Activated T-cell treated with anti-CD3 and anti-CD28 coated beads, Interleukin-2, amount 50 U/mL, for 72 hours (primary cell): ENCODE results near the gene CNTNAP2. TPM values are rescaled to one million over a fixed set of nuclear protein-coding genes. Genes with fewer than 3 reads are reported as not detected.

Experiments used
- ATAC-seq, 2 donors: fragments of 150-1000 bp; cut with Tn5 transposase; replicated peaks in 1 of 2; 2 replicates each; pipeline ENCODE4 v1.10.0; 2021; ENCODE audit warnings: moderate library complexity in 2 of 2, mild to moderate bottlenecking in 1 of 2
- DNase-seq, 2 donors: peaks; one replicate each; pipeline ENCODE4 v3.0.0; 2021 to 2022; ENCODE audit warnings: mixed read lengths in 1 of 2
- H3K27ac Mint-ChIP-seq: one replicate; pipeline ENCODE4 v1.8.0; 2022; ENCODE audit warnings: mild to moderate bottlenecking, moderate library complexity, mixed read lengths
- H3K27me3 Mint-ChIP-seq: one replicate; pipeline ENCODE4 v1.8.0; 2022; ENCODE audit warnings: low read depth, mixed read lengths
- H3K36me3 Mint-ChIP-seq, 2 donors: one replicate each; pipeline ENCODE4 v1.8.0; 2022; ENCODE audit warnings: mixed read lengths in 2 of 2, mild to moderate bottlenecking in 1 of 2; ENCODE audit not compliant: insufficient read depth in 2 of 2
- H3K4me1 Mint-ChIP-seq: one replicate; pipeline ENCODE4 v1.8.0; 2022; ENCODE audit warnings: low read depth, mixed read lengths
- H3K4me3 Mint-ChIP-seq, 2 donors: one replicate each; pipeline ENCODE4 v1.8.0; 2022; ENCODE audit warnings: mild to moderate bottlenecking in 2 of 2, mixed read lengths in 2 of 2, moderate library complexity in 2 of 2
- H3K9me3 Mint-ChIP-seq, 2 donors: one replicate each; pipeline ENCODE4 v1.8.0; 2022; ENCODE audit warnings: mixed read lengths in 2 of 2
- total RNA-seq, 2 donors: library from RNA; stranded (reverse); gene quantifications; one replicate each; pipeline ENCODE4 v1.2.3, GENCODE V29; 2022

Gene CNTNAP2
- total RNA-seq, 2 donors from 2014 or later: not detected

DNA sequence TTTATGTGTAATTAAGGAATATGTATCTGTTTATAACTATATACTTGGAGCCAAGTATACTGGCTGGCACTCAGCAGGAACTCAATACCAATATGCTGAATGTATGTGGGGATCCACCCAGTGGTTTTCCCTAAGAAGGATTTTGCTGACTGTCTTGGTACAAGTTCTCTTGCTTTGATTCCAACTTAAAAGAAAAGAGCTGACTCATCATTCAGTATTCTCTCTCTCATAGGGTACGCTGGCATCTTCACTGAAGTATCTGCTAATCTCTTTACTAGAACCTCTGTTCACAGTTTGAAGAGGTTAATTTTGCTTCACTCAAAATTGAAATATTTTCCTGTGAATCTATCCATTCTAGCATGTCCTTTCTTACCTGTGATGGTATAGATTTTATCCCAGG is 1044.8 kb downstream of the CNTNAP2 start:
- Mint-ChIP-seq H3K27me3 (no peaks in the 10 kb centered on the region), H3K9me3 (peaks cover 5 to 12% of the 10 kb centered on the region in 2 donors)

DNA sequence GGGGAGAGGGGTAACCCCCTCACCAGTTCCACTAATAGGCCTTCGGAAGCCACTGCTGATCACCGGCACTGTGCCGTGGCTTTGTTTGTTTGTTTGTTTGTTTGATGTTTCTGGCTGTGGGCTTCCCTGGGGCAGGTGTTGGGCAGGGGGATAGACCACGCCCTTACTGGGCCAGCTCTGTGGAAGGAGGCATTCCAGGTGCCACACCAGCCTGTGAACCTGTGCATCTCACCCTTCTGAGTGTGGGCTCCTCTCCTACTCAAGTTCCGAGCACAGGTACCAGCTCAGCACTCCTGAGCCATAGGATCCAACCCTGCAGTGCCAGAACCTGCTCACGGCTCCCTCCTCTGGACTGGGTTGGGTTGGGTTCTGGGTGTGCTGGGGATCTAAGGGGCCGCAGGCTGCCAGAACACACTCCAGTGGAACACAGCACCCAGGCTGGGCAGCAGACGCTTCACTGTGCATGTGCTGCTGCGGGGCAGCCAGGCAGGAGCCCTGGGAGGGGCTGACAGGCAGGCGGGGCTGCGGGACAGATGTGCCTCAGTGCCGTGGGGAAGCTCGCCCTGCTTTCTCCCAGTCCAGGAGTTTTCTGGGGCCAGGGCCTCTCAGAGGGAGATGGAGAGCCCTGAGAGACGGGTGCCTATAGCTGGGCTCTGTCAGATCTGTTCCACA is 1053.9 kb downstream of the CNTNAP2 start:
- Mint-ChIP-seq H3K27ac (no peak overlapping the region), H3K36me3 (no peaks in the 10 kb centered on the region), H3K27me3 (no peaks in the 10 kb centered on the region), H3K4me1 (no peaks in the 10 kb centered on the region), H3K4me3 (no peak overlapping the region), H3K9me3 (peaks cover 3 to 4% of the 10 kb centered on the region in 2 donors)
- DNase-seq (no peak), ATAC-seq (no peak)

More for the DNA sequence above, 1044.8 kb downstream of the CNTNAP2 start:
- Mint-ChIP-seq H3K27ac (no peak overlapping the region), H3K36me3 (peaks cover 0 to 1% of the 10 kb centered on the region in 2 donors), H3K4me1 (no peaks in the 10 kb centered on the region), H3K4me3 (no peak overlapping the region)
- ATAC-seq: no peak
- no peak for DNase-seq

DNA sequence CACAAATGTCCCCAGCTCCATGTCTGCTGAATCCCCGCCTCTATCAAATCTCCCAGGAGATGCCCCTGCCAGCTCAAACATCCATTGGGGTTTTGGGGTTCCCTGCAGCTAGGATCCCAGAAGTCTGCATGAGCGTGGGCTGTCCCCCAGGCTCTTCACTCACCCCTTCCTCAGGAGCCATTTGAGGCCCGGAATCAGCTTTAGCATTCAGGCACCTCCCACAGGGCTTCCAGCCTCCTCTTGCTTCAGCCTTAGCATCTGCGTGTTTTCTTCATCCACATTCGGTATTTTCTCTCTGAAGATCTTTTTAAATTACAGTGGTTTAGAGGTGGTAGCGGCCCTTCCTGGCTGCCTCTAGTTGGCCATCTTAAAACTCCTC is 1054.4 kb downstream of the CNTNAP2 start:
- Mint-ChIP-seq H3K4me1 (no peaks in the 10 kb centered on the region), H3K36me3 (no peaks in the 10 kb centered on the region), H3K27me3 (no peaks in the 10 kb centered on the region), H3K27ac (no peak overlapping the region), H3K4me3 (no peak overlapping the region), H3K9me3 (peaks cover 2 to 4% of the 10 kb centered on the region in 2 donors)
- DNase-seq (no peak), ATAC-seq (no peak)

DNA sequence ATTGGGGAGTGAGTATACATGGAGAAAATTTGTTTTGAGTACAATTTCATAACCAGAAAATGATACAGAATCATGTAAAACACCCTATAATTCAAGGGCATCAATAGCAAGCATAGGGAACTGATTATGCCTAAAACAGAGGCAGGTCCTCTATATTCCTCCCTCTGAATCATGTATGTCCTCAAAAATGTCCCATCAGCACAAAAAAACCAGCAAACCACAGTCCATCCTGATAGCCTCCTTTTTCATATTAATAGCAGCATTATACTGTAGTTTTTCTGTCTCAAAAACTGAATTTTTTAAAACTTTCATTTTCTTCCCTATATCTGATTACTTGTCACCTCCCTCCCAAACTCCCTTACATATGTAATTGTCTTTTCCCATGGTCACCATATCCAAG is 1057.3 kb downstream of the CNTNAP2 start:
- Mint-ChIP-seq H3K4me3 (no peak overlapping the region), H3K9me3 (peaks cover 2 to 5% of the 10 kb centered on the region in 2 donors), H3K27me3 (no peaks in the 10 kb centered on the region), H3K4me1 (no peaks in the 10 kb centered on the region), H3K27ac (no peak overlapping the region), H3K36me3 (no peaks in the 10 kb centered on the region)
- ATAC-seq: no peak
- no peak for DNase-seq

DNA sequence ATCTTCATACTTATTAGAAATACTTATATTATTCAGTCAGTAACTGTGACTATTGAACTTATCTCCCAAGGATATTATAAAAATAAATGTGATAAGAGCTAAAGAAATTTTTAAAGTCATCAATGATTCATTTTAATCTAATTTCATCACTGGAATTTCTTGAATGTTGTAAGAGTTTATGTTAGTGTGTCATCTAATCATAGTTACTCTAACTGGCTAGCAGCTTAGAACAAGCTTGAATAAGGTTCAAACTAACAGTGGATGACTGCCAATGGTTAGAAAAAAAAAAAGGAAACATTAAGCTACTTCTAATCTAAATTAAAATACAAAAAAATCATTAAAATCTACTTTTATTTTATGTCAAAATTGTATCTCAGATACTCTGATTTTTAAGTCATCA is 1066.3 kb downstream of the CNTNAP2 start:
- ATAC-seq (no peak), DNase-seq (no peak)
- Mint-ChIP-seq H3K4me3 (no peak overlapping the region), H3K27ac (no peak overlapping the region), H3K4me1 (no peaks in the 10 kb centered on the region), H3K9me3 (peaks cover 11 to 12% of the 10 kb centered on the region in 2 donors), H3K36me3 (peaks cover 0 to 4% of the 10 kb centered on the region in 2 donors), H3K27me3 (no peaks in the 10 kb centered on the region)

DNA sequence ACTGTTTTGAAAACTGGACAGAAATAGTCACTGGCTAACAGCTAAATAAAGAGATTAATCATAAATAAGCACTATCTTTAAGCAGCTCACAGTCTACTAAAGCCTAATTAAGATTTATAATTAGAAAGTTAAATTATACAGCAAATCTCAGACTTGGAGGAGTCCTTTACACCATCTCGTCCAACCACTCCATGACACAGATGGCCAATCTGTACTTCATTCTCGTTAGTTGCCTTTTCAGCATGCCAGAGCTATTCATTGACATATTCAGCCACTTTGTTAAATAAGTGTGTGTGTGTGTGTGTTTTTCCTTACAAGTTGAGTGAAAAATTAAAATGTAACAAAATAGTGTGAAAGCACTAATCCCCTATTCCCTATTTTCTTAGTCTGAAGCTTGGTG is 1066.7 kb downstream of the CNTNAP2 start:
- DNase-seq (no peak), ATAC-seq (no peak)
- H3K27ac Mint-ChIP-seq: no peak overlapping the region
- H3K4me1 Mint-ChIP-seq: no peaks in the 10 kb centered on the region
- peaks cover 12 to 13% of the 10 kb centered on the region in 2 donors for H3K9me3 Mint-ChIP-seq
- no peak overlapping the region for H3K4me3 Mint-ChIP-seq
- H3K36me3 Mint-ChIP-seq: peaks cover 0 to 4% of the 10 kb centered on the region in 2 donors
- no peaks in the 10 kb centered on the region for H3K27me3 Mint-ChIP-seq

DNA sequence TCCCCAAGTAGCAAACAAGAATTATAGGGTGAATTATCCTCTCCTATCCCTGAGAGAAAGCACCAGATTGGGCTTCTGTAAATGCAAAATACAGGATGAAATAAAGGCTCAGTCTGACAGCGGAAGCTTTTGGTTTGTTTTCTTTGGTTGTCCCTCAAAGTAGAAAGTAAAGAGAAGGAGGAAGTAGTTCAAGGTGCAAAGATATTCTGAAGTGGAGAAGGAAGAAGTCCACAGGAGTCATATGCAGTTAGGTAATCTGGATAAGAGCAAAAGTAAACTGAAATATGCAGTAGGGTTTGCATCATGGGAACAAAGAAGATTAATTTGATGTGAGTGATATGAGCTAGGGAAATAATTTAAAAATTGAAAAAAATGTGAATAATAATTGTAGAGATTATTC is 1071.9 kb downstream of the CNTNAP2 start:
- DNase-seq (no peak), ATAC-seq (no peak)
- H3K27me3 Mint-ChIP-seq: no peaks in the 10 kb centered on the region
- no peak overlapping the region for H3K27ac Mint-ChIP-seq
- H3K4me1 Mint-ChIP-seq: no peaks in the 10 kb centered on the region
- peaks cover 18% of the 10 kb centered on the region in 2 donors for H3K9me3 Mint-ChIP-seq
- H3K4me3 Mint-ChIP-seq: no peak overlapping the region
- H3K36me3 Mint-ChIP-seq: peaks cover 0 to 4% of the 10 kb centered on the region in 2 donors

DNA sequence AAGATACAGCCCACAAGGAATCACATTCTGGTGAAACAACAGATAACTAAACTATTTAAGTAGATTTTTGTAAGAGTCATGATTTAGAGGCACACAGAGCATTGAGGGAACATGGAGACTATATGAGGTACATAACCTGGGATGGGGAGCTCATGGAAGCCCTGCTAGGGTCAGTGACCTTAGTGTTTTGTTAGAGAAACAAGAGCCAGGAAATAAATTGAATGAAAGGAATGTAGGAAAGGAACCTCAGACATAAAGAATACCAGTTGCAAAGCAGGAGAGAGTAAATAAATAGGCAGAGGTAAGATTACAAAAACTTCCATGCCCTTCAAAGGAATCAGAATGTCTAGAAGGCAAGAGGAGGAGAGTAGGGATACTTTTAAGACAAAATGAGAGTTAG is 1076.9 kb downstream of the CNTNAP2 start:
- H3K4me1 Mint-ChIP-seq: no peaks in the 10 kb centered on the region
- peaks cover 0 to 3% of the 10 kb centered on the region in 2 donors for H3K36me3 Mint-ChIP-seq
- no peaks in the 10 kb centered on the region for H3K27me3 Mint-ChIP-seq
- H3K9me3 Mint-ChIP-seq: peaks cover 10 to 15% of the 10 kb centered on the region in 2 donors
- H3K4me3 Mint-ChIP-seq: no peak overlapping the region
- DNase-seq (no peak), ATAC-seq (no peak)
- H3K27ac Mint-ChIP-seq: no peak overlapping the region

DNA sequence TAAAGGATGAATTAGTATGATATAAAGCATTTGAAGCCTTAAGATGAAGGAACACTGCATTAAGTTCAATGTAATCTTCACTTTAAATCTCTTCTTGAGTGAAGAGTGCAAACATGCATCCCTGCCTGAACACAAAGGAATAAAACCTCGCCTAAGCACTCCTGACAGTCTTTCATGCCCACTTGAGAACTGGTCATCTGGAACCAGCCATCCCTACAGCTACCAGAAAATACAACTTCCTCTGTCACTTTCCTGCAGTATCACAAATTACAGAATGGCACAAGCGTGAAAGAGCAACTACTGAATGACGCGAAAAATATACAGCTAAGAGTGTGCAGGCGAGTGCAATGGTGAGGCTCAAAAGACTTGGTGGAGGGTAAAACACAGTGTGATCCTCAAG is 1079.9 kb downstream of the CNTNAP2 start:
- DNase-seq: no peak
- Mint-ChIP-seq H3K9me3 (peaks cover 7 to 16% of the 10 kb centered on the region in 2 donors), H3K4me3 (no peak overlapping the region), H3K27me3 (no peaks in the 10 kb centered on the region), H3K36me3 (peaks cover 0 to 3% of the 10 kb centered on the region in 2 donors), H3K27ac (no peak overlapping the region), H3K4me1 (no peaks in the 10 kb centered on the region)
- no peak for ATAC-seq

DNA sequence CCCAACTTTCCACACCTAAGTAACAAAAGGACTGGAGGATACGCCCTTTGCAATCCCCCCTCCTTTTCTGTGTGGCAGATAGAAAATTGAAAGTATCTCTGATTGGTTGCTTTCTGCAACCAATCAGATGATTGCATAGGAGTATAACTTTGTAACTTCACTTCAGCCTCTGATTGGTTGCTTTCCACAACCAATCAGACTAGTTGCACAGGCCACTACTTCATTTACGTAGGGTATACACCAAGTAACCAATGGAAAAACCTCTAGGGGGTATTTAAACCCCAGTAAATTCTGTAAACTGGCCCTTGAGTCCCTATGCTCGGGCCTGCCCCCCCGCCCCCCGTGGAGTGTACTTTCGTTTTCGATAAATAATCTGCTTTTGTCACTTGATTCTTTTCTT is 1080.4 kb downstream of the CNTNAP2 start:
- Mint-ChIP-seq H3K4me1 (no peaks in the 10 kb centered on the region), H3K4me3 (no peak overlapping the region), H3K36me3 (peaks cover 0 to 3% of the 10 kb centered on the region in 2 donors), H3K27ac (no peak overlapping the region), H3K27me3 (no peaks in the 10 kb centered on the region), H3K9me3 (peaks cover 7 to 16% of the 10 kb centered on the region in 2 donors)
- no peak for ATAC-seq
- DNase-seq: no peak

DNA sequence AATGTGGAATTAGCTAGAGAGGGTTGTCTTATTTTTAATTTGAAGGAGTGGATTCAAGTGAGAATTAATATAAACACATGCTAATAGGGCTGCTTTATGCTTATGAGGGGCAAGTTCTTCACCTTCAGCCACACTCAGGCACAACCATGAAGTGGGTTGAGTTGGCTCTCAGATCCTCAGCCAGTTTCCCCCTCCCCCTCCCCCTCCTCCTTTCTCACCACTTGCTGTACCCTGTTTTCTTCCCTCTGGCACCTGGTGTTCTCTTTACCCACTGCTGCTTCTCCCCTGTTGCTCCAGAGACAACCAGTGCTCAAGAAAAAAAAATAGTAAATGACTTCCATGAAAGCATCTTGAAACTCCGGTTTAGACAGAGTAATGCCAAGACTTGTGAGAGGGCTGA is 1083.3 kb downstream of the CNTNAP2 start:
- ATAC-seq: no peak
- no peaks in the 10 kb centered on the region for H3K4me1 Mint-ChIP-seq
- peaks cover 0 to 3% of the 10 kb centered on the region in 2 donors for H3K36me3 Mint-ChIP-seq
- no peak for DNase-seq
- H3K27me3 Mint-ChIP-seq: no peaks in the 10 kb centered on the region
- no peak overlapping the region for H3K27ac Mint-ChIP-seq
- no peak overlapping the region for H3K4me3 Mint-ChIP-seq
- peaks cover 4 to 14% of the 10 kb centered on the region in 2 donors for H3K9me3 Mint-ChIP-seq

DNA sequence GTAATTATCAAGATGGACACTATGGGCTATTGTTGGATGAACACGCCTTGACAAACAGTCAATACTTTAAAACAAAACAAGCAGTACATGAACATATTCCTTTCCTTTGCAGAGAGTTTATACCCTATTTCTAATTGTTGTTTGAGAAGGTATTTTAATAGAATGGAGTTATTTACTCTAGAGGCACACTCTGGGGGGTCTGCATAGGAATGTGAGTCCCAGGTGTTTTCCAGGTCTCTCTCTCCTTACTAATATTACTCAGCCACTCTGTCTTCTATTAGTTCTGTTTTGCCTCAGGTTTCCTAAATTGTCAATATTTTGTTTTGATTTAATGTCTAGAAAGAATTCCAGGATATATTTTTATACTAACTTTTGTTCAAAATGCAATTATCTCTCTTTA is 1091.4 kb downstream of the CNTNAP2 start:
- no peaks in the 10 kb centered on the region for H3K36me3 Mint-ChIP-seq
- no peaks in the 10 kb centered on the region for H3K4me1 Mint-ChIP-seq
- no peak overlapping the region for H3K4me3 Mint-ChIP-seq
- ATAC-seq: no peak
- no peak overlapping the region for H3K27ac Mint-ChIP-seq
- no peaks in the 10 kb centered on the region for H3K27me3 Mint-ChIP-seq
- DNase-seq: no peak
- peaks cover 2 to 5% of the 10 kb centered on the region in 2 donors for H3K9me3 Mint-ChIP-seq

DNA sequence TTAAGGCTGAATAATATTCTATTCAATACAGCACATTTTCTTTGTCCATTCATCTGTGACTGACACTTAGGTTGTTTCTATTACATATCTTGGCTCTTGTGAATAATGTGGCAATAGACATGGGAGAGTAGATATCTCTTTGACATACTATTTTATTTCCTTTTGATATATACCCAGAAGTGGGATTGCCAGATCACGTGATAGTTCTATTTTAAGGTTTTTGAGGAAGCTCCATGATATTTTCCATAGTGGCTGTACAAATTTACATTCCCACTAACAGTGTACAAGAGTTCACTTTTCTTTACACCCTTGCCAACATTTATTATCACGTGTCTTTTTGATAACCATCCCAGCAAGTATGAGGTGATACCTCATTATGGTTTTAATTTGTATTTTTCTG is 1114.7 kb downstream of the CNTNAP2 start:
- H3K4me3 Mint-ChIP-seq: no peak overlapping the region
- peaks cover 12% of the 10 kb centered on the region in 2 donors for H3K9me3 Mint-ChIP-seq
- DNase-seq (no peak), ATAC-seq (no peak)
- H3K36me3 Mint-ChIP-seq: peaks cover 0 to 2% of the 10 kb centered on the region in 2 donors
- no peaks in the 10 kb centered on the region for H3K4me1 Mint-ChIP-seq
- H3K27me3 Mint-ChIP-seq: no peaks in the 10 kb centered on the region
- H3K27ac Mint-ChIP-seq: no peak overlapping the region
